ENCODE measurements around the gene DHRS11.

The DHRS11 gene, protein sequence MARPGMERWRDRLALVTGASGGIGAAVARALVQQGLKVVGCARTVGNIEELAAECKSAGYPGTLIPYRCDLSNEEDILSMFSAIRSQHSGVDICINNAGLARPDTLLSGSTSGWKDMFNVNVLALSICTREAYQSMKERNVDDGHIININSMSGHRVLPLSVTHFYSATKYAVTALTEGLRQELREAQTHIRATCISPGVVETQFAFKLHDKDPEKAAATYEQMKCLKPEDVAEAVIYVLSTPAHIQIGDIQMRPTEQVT
- long read RNA-seq, donor 1, full-length matches to known transcripts: 16 of 16 reads
- long read RNA-seq, donor 1, partial matches to known transcripts: 0 of 16 reads
- long read RNA-seq, donor 1, other reads (novel, unspliced or antisense): 0 of 16 reads
- long read RNA-seq, donor 2, full-length matches to known transcripts: 6 of 6 reads
- long read RNA-seq, donor 2, partial matches to known transcripts: 0 of 6 reads
- long read RNA-seq, donor 2, other reads (novel, unspliced or antisense): 0 of 6 reads
- long read RNA-seq, donor 3, full-length matches to known transcripts: 9 of 9 reads
- long read RNA-seq, donor 3, partial matches to known transcripts: 0 of 9 reads
- long read RNA-seq, donor 3, other reads (novel, unspliced or antisense): 0 of 9 reads
- long read RNA-seq, donor 4, full-length matches to known transcripts: 12 of 12 reads
- long read RNA-seq, donor 4, partial matches to known transcripts: 0 of 12 reads
- long read RNA-seq, donor 4, other reads (novel, unspliced or antisense): 0 of 12 reads
- long read RNA-seq, donor 5, full-length matches to known transcripts: 18 of 18 reads
- long read RNA-seq, donor 5, partial matches to known transcripts: 0 of 18 reads
- long read RNA-seq, donor 5, other reads (novel, unspliced or antisense): 0 of 18 reads
- long read RNA-seq, donor 6, full-length matches to known transcripts: 11 of 11 reads
- long read RNA-seq, donor 6, partial matches to known transcripts: 0 of 11 reads
- long read RNA-seq, donor 6, other reads (novel, unspliced or antisense): 0 of 11 reads
- long read RNA-seq, donor 7: 0 reads
- long read RNA-seq, donor 8, full-length matches to known transcripts: 12 of 12 reads
- long read RNA-seq, donor 8, partial matches to known transcripts: 0 of 12 reads
- long read RNA-seq, donor 8, other reads (novel, unspliced or antisense): 0 of 12 reads

DNA sequence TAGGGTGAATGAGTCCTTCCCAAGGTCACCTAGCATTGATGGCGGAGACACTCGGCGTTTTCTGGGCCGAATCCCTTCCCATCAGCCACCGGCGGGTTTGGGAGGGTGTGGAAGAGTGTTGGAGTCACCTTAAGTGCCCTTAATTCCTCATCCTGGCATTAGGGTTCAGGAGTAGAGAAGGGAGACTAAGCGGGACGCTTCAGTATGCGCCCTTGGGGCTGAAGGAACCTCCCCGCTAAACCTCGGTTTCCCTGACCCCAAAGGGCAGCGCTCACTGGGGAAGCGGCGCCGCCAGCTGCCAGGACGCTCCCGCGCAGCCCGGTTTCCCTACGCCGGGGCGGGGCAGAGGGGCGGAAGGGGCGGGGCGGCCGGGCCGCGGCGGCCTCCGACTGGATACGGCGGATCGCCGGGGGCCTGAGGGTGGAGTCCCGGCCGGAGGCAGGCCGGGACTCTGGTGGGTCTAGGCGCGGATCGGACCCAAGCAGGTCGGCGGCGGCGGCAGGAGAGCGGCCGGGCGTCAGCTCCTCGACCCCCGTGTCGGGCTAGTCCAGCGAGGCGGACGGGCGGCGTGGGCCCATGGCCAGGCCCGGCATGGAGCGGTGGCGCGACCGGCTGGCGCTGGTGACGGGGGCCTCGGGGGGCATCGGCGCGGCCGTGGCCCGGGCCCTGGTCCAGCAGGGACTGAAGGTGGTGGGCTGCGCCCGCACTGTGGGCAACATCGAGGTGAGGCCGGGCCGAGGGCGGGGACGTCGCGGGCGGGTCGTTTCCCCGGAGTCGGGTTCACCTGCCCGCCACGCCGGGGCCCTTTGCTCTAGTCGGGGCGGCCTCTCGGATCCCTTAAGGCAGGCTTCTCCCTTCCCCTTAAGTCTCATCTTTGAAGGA is at the start of gene DHRS11:
TSS of gene DHRS11 (plus strand) at position 446 of the 882 bp plus-strand sequence. CDS start at position 577, 131 bp downstream.
- DNase-seq: peak; percentile 80

DNA sequence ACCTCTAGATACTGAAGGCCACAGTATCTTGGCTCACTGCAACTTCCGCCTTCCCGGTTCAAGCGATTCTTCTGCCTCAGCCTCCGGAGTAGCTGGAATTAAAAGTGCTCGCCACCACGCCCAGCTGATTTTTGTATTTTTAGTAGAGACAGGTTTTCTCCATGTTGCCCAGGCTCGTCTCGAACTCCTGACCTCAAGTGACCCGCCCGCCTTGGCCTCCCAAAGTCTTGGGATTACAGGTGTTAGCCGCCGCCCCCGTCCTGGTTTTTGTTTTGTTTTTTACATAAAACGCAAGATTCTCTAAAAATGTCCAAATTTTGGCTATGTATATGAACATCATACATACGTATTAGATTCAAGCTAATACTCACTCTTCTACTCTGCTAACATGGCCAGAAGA is 48.9 kb upstream of the DHRS11 start:
- DNase-seq: no peak

DNA sequence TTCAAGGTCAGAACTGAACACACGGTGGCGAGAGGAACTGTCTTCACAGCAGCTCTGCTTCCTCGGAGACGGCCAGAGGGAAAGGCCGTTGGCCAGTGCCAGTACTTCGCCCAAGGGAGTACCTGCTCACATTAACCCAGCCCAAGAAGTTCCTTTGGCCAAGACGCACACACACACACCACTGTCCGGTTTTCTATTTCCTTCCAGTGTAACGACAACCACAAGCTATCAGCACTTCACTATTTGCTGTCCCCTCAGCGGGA is 47.7 kb upstream of the DHRS11 start:
- DNase-seq: no peak

DNA sequence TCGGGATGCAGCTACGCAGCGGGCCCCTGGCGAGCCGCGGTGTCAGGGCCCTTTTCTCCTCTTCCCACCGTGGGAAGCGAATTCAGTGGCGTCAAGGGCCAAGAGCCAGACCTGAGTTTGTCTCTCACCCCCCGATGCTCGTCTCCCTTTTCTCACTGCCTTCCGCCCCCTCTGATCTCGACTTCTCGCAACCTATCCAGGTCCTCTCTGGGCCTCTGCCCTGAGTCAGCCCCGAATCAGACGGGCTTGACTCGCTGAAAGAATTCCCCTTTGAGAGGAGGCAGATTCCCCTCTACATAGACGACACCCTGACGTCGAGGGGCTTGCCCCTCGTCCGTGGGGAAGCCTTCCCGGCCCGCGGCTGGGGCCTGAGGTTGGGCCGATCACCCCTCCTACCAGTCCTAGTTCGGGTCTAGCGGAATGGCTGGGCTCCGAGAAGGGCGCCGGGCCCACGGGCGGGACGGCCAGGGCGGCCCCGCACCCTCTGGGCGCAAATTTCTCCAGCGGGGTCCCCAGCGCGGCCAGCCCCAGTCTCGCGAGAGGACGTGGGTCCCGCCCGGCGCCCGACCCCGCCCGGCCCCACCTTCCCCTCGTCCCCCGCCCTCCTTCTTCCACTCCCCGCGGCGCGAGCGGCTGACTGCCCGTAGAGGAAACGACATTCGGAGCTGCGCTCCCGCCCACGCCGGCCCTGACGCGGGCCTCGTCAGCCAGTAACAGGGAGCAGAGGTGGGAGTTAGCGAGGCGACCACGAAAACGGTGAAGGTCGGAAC is 47.2 kb upstream of the DHRS11 start, which contains the start of gene GGNBP2:
TSS of gene GGNBP2 (plus strand) at position 613 of the 770 bp plus-strand sequence. CDS start 806 bp downstream, outside the sequence.
- peak; percentile 96 for DNase-seq

DNA sequence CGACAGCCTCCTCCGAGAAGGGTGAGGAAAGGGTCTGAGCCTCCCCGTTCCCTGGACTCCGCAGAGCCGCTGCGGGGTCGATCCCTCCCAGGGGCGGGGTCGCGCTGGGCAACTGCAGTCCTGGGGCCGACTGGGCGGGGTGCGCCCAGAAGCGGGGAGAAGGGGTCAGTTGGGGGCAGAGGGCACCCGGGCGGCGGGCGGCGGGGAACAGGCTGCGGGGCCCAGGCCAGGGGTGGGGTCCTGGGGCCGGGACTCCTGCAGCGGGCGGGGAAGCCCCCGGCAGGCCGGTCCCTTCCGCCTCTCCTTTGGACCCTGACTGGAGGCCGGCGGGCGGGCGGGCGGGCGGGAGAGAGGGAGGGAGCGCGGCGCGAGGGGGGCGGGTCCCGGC is 46.6 kb upstream of the DHRS11 start:
- no peak for DNase-seq

DNA sequence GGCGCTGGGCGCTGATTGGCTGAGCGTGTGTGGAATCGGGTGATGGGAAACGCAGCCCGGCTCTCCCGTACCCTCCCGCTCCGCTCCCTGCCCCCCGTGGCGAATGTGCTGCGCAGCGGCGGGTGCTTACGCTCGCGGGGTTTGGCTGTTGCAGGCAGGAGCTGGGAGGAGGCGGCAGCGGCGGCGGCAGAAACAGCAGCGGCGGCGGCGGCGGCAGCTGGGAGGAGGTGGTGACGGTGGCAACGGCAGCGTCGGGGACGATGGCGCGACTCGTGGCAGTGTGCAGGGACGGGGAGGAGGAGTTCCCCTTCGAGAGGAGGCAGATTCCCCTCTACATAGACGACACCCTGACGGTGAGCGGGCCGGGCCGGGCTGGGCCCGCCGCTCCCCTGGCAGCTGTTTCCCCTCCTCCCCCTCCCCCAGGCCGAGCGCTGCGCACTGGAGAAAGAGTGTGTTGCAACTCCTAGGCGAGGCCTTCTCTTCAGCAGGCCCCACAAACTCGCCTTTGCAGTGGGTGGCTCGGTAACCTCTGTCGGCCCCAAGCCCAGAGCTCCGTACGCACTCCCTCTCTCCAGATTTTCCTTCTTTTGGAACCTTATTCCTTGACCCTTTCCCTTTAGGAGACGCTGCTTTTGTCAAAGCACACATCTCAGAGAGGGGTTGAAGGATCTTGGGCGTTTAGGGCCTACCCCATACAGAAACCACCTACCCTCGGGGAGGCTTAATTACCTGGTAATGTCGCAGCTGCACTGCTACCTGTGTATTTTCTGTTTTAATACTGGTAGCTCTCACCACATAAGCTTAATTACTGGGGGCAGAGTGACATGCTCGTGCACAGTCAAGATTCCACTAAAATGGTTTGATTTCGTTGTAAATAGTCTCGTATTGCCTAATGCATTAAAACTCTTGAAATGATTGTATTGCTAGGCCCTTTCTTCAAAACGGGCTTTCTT is 45.9 kb upstream of the DHRS11 start:
- DNase-seq: peak; percentile 96

DNA sequence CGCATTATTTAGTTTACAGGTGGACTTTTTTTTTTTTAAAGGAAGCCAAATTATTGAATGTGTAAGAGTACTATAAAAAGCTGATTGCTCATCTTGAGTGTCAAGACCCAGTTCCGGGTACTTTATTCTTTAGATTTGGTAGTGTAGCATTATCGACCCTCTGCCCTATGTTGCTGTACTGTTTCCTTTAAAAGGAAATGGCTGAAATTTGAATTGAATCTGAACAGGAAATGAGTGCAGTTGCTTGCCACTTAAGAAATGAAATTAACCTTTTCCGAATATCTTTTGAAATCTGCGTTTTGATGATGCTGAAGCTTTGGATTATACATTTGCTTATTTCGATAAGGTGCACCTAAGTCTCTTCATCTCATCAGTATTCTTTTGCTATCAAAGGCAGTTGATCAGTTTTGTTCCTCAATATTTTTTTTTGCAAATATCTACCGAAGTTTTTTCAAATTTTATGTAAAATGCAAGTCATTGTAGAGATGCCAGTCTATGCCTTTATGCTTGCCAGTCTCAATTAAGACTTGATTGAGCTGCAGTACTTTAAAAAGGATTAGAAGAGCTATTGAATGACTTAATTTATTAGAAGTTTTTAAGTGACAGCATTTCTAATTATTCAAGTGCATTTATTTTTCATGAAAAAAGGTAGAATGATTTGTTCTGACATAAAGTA is 45.1 kb upstream of the DHRS11 start:
- DNase-seq: no peak

DNA sequence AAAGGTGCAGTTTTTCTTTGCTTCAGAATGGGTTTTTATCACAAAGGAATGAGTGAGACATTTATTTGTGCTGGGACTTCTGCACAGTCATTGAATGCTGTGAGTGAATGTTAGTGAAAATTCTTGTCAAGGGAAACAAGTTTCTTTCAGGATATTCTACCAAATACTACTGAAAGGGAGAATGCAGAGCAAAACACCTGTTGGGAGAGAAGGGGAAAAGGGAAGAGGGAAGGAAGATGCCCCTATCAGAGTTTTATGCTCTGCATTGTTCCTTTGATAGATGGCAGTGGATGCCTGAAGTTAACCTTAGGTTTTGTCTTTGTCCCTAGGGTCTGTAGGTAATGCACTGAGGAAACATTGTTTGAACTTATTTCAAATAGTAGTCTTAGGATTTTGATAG is 43.9 kb upstream of the DHRS11 start:
- DNase-seq: no peak

DNA sequence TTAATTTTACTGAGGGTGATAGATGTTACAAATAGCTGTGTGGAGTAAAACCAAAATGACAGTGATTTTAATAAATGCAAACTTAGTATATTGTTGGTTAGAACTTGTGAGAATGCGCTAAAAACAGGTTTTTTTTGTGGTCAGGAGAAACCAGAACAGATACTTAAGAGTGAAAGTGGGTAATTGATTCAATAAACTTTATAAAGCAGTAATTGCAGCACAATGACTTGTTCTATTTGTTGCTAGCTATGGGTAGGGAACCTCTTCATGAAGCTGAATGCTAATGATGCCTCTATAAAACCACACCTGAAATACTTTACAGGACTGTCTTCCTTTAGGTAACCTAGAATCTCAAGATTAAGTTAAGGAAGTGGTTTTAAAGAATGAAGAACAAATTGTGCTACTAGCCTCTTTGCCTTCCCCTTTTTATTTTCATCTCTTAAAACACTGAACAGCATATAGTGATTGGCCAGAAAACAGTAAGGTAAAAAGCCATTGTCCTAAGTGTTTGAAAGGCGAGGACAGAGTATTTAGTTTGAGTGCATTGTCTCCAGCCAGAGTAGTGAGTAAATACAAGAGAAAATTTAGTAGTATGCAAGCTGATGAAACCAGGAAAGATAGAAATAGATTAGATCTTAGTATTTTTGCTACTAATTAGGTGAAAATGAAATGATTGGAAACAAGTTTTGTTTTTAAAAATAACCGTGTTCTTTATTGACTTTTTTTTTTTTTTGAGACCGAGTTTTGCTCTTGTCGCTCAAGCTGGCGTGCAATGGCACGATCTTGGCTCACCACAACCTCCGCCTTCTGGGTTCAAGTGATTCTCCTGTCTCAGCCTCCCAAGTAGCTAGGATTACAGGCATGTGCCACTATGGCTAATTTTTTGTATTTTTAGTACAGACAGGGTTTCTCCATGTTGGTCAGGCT is 40.9 kb upstream of the DHRS11 start:
- no peak for DNase-seq

DNA sequence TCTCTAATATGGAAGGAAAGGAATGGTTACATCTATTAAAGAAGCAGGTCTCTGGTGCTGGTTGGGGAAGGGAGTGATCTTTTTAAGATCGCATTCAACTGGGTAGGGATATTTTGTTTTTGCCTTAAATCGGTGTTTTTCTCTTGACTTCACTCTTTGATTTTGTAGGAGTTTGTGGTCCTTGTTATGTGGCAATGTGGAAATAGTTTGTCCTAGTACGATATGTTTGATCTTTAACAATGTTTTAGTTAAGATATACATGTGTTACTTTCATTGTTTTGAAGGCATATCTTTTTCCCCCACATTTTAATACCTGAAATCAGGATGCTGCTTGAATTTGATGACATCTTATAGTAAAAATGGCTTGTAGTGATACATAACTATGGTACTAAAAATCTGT is 38.2 kb upstream of the DHRS11 start:
- DNase-seq: no peak

DNA sequence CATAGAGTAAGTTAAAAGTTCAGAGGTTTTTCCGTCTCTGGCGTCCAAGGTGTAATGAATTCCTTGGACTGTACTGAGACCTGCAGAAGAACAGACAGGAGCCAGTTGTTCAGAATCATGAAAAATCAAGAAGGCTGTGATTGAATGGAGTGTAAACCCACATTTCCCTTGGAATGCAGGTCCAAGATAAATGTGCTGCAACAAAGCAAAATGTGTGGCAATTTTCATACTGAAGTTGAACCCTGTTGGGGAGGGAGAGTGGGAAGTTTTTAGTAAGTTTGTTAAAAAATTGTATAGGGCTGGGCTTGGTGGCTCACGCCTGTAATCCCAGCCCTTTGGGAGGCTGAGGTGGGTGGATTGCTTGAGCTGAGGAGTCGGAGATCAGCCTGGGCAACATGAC is 25.6 kb upstream of the DHRS11 start:
- no peak for DNase-seq

DNA sequence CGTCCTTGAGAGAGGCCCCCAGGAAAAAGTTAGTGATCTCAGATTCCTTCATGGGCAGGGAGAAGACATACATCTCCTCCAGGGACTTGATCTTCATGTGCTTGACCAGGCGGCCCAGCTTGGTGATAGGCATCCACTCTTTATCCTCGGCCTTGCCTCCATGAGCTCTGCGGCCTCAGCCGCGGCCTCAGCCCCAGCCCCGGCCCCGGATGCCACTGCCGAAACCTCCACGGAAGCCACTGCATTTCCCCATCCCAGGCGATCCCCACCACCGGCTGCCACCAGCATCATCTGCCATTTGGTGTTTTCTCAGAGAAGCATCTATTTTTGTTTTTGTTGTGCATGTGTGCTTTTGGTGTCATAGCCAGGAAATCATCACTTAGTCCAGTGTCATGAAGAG is 16.7 kb upstream of the DHRS11 start:
- DNase-seq: no peak

DNA sequence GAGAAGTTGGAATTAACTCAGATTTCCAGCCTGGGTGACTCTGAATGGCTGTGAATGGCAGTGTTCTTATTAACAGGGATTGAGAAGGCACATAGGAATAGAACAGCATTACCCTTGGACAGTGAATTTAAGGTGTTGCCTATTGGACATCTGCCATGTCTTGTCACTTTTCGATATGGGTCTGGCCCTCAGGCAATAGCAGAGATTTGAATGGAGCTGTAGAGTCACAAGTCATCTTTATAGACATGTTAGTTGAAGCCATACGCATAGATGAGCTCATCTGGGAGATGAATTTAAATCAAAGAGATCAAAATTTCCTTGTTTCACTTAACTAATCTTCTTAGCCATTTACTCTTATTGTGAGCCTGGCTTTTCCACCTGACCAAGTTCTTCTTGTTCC is 14.9 kb upstream of the DHRS11 start:
- DNase-seq: no peak

DNA sequence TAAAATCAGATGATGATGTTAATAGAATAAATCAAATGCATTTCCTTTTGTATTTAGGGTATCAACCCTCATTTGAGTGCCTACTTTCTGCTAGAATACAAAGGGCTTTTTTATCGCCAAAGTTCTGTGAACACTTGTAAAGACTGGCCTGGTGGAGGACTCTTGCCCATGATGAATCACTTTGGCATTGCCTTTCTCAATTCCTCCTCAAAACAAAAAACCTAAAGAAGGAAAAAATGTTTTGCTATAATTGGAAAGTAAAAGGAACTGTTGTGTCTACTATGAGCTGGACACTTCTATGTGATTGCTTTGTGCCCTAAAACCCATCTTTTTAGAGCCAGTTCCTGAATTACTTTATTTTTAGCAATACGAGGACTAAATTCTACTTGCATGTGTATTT is 13.0 kb upstream of the DHRS11 start:
- DNase-seq: no peak

DNA sequence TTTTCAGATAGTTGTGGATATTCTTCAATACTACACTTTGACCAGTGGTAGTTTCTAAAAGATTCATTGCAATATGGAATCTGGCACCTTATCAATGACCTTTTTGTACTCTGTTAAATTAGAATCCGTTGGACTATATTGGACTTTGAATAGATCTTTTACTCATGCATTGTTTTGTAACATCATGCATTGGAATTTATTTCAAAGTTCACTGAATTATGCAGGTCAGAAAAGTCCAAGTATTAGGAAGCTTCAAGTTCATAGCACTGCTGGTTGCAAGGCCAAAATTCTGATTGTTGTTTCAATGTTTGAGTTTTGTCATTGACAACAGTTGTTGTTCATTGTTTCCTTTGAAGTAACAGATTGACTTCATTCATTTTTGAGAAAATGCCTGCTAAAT is 7.9 kb upstream of the DHRS11 start:
- DNase-seq: no peak

DNA sequence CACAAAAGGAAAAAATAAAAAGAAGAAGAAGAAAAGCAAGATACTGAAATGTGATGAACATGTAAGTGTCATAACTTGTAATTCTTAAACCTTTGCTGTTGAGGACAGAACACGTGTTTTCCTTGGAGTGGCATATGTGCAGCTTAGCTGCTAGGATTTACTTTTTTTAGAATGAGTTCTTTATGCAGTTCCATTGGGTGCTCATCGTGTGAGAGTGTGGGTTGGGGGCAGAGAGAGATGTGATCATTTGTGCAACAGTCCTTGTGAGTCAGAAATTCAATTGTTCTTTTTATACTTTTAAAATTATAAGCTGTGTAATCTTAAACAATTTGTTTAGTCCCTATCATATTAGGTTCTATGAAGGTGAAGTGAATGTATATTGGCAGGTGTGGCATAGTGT is 5.5 kb upstream of the DHRS11 start:
- no peak for DNase-seq

DNA sequence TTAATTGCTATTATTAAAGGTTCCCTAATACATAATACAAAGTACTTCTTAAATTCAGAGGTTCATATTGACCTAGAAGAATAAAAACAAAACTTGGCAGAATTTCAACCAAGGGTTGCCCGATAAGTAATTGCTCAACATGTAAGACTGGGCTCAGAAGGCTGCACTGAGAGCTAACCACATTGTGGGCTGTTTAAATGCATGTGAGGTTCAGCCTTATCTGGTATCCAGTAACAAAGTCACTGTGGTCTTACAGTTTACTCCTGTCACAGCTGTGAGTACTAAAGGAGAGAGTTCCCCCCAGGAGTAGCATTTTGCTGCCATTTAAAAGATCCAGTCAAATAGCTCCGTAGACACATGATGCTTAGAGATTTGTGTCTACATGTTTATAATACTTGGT is 1.6 kb upstream of the DHRS11 start:
- no peak for DNase-seq

DNA sequence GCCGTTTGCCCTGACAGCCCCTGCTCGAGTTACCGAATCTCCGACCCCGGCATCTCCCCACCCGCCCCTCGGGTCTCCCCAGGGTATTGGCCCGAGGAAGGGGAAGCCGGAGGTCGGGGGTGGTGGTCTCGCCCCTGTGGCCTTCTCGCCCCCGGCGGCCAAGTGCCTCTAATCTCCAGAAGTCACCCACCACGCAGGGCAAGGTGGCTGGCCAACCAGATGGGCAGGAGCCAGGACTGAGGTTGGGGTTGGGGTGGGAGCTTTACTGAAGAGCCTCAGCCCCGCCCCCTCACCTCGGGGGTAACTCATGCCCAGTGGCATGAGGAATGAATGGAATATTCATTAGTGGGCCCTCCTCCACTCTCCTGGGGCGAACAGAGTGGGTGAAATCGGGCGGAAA is 637 bp downstream of the DHRS11 start:
- peak; percentile 52 for DNase-seq
